Measurements from ENCODE around the gene DNMT3A.
"Not testable (repeated sequence)": the region's sequence is repeated elsewhere in the genome, so short reads cannot be mapped to it uniquely, and the experiment has no call there.

DNMT3A gene

DNA sequence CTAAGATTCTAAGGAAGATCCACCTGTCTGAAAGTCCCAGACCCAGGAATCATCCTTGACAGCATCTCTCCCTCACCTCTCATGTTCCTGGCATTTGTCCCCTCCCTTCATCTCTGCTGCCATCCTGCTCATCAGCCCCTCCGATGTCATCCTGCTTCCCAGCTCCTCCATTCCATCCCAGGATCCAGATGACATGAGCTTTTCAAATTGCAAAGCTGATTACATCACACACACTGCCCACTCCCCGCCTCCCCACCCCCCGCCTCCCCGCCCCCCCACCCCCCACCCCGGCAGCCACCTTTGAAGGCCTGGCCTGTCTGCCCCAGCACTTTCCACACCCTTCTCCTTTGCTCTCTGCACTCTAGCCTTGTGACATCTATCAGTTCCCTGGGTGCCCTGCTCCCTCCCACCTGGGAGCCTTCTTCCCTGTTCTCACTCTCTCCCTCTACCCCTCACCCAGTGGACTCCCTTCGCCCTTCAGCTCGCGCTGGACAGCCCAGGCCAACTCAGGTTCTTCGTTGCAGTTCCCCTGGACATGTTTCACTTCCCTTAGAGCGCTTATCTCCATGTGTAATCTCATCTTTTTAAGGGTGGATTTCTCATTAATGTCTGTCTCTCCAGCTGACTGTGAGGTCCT lies 61.6 kb downstream of the DNMT3A start:
- no peak for DNase-seq

DNA sequence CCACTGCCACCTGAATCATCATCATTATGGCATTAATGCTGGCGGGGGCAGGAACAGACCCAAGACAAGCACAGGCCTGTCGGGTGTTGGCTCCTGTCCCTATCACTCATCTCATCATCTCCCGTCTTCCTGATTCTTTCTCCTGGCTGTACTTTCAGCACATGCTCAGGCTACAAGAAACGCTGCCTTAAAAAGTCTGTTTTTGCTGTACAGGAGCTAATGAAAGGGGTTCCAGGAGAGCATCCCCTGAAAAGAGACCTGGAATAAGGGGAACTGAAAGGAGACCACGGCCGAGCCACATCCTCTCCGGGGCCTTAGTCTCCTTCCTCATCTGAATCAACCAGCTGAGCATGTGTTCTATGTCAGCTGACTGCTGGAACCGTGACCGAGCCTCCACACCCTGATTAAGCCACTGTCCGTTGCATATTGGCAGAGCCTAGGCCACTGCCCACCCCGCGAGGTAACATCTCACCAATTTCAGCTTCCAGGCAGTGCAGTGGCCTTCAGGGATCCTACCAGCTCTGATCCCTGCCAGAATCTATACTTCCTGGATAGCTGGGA lies 62.6 kb downstream of the DNMT3A start:
- DNase-seq, result no peak

GRCh38 chr2:25276569-25277465 lies 64.9 kb downstream of the DNMT3A start:
- DNase-seq, result peak; percentile 78 to 85

DNA sequence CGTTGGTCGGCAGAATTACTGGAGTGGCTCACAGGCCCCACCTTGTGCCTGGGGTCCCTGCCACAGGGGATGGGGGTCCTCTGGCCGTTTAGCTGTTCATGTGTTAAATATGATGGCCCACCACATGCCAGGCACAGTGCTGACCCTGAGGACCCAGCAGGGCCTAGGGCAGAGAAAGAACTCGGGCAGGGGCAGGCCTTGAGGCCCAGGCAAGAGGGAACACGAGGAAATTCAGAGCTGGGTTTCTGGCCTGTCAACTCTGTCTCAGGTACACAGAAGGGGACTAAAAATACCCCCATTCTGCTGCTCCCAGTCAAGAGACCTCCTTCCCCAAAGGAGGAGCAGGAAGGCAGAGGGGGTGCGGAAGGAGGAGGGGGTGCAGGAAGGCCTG lies 66.2 kb downstream of the DNMT3A start:
- no peak for DNase-seq

- DNase-seq, result peak; percentile 48 to 56
These were observed 66.7 kb downstream of the DNMT3A start for GRCh38 chr2:25274868-25275574.

GRCh38 chr2:25273985-25274535 lies 67.7 kb downstream of the DNMT3A start:
- DNase-seq, result no peak

- not testable (repeated sequence) for DNase-seq
These were observed 69.0 kb downstream of the DNMT3A start for GRCh38 chr2:25272705-25273104.

- DNase-seq, result no peak
These were observed 71.7 kb downstream of the DNMT3A start for GRCh38 chr2:25270061-25270460.

- DNase-seq, result no peak
These were observed 72.5 kb downstream of the DNMT3A start for GRCh38 chr2:25269233-25269632.

GRCh38 chr2:25268139-25268538 lies 73.6 kb downstream of the DNMT3A start:
- no peak for DNase-seq

DNA sequence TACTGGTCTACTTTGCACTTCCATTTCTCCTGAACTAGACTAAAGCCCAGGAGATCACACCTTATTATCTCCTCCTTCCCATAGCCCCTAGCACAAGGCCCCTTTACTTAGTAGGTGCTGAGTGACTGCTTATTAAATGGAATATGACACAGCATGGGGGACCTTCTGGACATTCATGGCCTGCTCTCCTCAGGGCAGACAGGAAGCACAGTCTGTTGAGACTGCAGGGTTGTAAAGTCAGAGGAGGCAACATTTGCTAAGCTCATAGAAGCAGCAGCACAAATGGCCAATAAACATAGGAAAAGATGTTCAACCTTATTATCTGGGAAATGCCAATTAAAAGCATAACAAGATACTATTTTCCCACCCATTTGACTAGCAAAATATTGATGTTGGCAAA lies 75.3 kb downstream of the DNMT3A start:
- no peak for DNase-seq

- peak in 1 of 2 donors; percentile 35 for DNase-seq
These were observed 75.9 kb downstream of the DNMT3A start for GRCh38 chr2:25265802-25266201.

- no peak for DNase-seq
These were observed 76.7 kb downstream of the DNMT3A start for GRCh38 chr2:25265001-25265400.

- DNase-seq, result no peak
These were observed 79.4 kb downstream of the DNMT3A start for GRCh38 chr2:25262288-25262687.

DNA sequence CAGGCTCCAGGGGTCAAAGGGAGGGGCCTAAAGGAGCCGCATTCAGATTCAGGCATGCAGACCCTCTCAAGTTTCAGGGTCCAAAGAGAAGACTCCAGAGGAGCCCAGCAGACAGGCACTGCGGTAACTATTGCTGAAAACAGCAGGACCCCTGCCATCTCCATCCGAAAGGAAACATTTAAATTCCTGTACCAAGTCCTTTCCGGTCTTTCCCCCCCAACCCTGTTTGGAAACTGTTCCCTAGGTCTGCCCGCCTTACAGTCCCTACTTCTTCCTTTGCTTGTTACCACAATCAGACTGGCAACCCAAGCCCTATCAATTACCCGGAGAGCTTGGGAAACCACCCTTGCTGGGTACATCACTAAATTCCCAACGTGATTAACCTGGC lies 82.0 kb downstream of the DNMT3A start:
- DNase-seq, result no peak

DNA sequence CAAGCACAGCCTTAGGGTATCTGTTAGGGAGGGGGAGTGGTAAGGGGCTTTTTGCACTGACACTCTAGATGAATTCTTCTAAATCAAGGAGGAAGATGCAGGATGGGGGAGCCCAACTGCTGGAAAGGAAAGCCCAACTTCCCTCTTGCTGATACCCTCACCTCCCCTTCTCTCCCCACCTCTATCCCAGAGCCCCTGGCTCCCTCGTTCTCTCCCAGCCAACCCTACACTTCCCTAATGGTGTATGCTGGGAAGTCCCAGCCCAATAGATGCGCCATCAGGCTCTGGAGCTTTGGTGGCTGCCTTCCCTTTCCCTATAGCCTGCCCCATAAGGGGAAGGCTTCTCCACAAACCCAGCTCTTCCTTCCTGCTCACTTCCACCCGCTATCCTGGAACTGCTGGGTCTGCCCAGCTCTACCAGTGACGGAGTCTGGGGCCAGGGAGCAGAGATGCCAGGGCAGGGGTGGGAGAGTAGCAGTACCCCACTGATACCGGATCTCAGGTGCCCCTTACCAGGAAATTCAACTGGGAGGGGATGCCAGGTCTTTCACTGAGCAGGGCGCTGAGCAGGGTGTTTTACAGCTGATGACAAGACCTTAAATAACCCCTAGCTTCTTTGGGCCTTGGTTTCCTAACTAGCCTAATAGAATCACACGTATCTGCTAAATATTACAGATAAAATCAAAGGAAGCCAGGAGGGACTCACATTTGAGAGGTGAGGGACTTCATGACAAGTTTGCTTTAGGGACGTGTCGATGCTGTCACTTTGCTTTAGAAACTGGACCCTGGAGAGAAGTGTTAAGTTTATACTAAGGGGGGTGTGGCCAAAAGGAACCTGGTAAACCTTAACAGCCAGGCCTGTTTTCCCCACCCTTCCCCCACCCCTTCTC lies 82.6 kb downstream of the DNMT3A start:
- no peak for DNase-seq

DNA sequence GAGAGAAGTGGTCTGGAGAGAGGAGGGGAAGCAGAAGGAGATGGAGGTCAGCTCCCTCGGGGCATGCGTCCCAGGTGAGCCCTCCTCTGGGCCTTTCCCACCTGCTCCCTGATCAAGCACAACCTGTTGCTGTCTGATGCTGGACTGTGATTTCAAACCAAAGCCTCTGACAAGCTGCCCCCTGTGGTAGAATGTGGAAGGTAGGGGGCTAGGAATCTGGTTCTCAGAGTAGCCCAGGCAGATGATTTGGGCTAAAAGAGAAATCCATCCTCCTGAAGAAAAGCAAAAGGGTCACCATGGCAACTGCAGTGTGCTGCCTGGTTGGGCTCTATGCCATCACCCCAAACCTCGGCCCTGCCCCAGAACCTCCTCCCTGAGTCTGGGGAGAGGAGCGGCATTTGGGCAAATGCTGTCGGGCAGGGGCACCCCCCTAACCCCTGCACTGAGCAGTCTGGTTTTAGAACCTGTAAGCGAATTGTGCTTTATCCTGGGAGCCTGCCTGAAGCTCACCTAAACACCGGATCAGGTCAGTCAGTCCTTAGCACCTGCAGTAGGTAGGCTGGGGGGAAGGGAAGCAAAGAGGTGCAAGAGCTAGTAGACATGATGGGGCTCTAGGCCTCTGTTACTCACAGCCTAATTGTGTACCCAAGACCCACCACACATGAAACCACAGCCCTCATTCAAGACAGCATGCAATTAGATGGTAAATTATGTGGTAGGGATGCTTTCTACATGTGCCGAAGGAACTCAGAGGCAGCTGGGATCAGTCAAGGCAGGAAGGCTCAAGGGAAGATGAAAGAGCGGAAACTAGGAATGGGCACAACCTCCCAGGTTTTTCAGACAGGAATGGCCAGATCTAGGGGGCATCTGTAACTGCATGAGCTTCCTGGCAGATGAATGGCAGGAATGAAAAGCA lies 83.5 kb downstream of the DNMT3A start:
- DNase-seq, result no peak

GRCh38 chr2:25257032-25257552 lies 84.6 kb downstream of the DNMT3A start:
- no peak for DNase-seq

DNA sequence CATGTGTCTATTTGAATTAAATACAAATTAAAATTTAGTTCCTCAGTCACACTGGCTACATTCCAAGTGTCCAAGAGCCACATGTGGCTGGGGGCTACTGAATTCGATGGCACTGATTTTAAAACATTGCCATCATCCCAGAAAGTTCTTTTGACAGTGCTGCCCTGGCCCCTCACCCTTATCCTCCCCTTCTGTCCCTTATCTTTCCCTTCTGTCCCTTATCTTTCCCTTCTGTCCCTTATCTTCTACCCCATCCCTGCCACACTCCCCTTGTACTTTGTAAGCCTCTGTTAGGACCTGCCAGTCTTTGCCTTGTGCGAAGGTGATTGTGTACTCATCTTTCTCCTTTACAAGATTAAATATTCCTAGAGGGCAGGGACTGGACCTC lies 85.2 kb downstream of the DNMT3A start:
- no peak for DNase-seq

DNA sequence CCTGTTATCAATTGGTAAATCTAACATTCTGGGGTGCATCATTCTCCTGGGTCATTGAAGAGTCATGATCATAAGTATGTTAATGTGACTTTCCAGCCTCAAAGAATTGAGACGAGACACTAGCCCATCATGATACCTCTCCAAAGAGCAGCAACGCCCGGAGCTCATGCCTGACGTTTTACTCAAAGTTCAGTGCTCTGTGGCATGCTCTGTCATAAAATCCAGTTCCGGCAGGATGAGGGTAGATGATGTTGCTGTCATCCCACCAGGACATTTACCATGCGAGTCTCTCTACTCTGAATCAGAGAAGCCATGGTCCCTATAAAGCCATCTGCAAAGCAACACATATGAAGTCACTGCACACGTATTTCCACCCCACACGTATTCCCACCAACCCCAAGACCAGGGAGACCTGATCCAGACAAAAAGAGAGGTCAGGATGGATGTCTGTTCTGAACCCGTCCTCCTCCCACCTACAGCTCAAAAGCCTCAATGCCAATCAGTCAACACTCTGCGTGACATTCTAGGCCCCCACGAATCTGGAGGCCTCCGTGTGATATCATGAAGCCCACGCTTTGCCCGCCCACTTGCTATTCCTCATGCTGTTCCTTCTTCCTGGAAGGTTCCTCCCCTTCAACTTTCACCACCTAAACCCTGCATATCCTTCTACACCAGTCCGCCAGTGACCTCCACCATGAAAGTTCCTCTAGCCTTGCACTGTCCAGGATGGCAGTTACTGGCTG lies 85.8 kb downstream of the DNMT3A start:
- DNase-seq, result no peak
